ENCODE data around the gene FOXK1.
"Not testable (repeated sequence)": the region's sequence is repeated elsewhere in the genome, so short reads cannot be mapped to it uniquely, and the experiment has no call there.

Gene FOXK1

GRCh38 chr7:4681886-4682620 is at the start of gene FOXK1:
Gene FOXK1 (plus strand): TSS chr7:4682295. CDS start chr7:4682309, 14 bp downstream.
- peak; percentile 69 for DNase-seq (ENCODE audit: low read depth)

GRCh38 chr7:4633012-4633411 is 49.1 kb upstream of the FOXK1 start:
- peak; percentile 53 for DNase-seq (ENCODE audit: low read depth)

- DNase-seq (ENCODE audit: low read depth) = peak; percentile 84
These were observed 47.9 kb upstream of the FOXK1 start for GRCh38 chr7:4634166-4634565.

- DNase-seq (ENCODE audit: low read depth) = no peak
These were observed 43.1 kb upstream of the FOXK1 start for GRCh38 chr7:4638781-4639575.

- DNase-seq (ENCODE audit: low read depth) = no peak
These were observed 40.9 kb upstream of the FOXK1 start for GRCh38 chr7:4641091-4641666.

- DNase-seq (ENCODE audit: low read depth) = peak; percentile 89
These were observed 40.2 kb upstream of the FOXK1 start for GRCh38 chr7:4641667-4642467.

DNA sequence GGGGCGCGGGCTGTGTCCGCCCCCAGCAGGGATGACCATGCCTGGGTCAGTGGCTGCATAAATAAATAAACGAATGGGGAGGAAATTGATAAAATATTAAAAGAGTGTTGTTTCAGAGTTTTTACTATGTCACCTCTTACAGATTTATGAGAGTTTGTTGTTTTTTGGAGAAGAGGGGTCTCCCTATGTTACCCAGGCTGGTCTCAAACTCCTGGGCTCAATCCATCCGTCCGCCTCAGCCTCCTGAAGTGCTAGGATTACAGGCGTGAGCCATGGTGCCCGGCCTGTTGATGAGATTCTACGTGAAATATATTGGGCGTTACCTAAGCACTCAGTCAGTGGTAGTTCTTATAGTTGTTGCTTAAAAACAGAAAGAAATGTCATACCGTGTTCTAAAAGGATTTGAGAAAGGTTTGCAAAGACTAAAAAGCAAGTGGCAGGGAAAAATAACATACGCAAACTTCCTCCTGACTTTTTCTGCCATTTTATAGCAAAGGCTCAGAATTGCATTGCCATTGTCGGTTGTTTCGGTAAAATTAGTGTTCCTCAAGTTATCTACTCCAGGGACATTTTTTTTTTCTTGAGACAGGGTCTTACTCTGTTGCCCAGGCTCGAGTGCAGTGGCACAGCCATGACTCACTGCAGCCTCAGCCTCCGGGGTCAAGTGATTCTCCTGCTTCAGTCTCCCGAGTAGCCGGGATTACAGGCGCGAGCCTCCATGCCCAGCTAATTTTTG is 39.5 kb upstream of the FOXK1 start:
- DNase-seq (ENCODE audit: low read depth) = no peak

- DNase-seq (ENCODE audit: low read depth) = not testable (repeated sequence)
These were observed 39.0 kb upstream of the FOXK1 start for GRCh38 chr7:4643204-4643471.

DNA sequence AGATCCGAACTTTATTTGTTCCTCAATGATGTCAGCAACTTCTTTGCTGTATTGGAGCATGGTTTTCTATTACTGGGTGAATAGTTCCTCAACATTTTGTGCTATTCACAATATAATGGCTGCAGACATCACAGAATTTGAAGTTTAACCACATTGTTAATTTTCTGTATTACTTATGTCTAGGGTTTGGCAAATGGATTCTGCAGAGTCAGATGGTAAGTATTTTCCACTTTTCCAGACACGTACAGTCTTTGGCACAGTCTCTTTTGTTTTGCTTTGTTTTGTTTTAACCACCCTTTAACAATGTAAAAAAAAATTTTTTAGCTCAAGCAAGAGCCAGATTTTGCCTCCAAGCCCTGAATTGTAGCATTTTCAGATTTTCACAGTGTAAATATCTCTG is 36.8 kb upstream of the FOXK1 start:
- no peak for DNase-seq (ENCODE audit: low read depth)

DNA sequence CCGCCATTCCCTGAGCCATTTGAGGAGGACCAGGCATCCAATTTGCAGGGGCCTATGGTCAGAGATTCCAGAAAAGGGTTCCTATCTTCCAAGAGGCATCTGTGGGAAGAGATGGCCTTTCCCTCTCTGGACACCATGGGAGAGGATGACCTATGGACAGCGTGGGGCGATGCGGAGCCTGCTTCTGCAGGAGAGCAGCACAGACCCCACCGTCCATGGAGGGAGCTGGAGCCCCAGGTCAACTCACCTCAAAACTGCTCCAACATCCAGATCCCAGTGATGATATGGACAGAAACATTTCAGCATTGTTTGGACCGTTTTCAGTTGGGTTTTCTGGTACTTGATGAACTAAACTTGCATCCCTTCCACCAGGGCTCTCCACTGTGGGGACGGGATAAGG is 34.0 kb upstream of the FOXK1 start:
- no peak for DNase-seq (ENCODE audit: low read depth)

- peak; percentile 23 for DNase-seq (ENCODE audit: low read depth)
These were observed 31.6 kb upstream of the FOXK1 start for GRCh38 chr7:4650433-4651047.

DNA sequence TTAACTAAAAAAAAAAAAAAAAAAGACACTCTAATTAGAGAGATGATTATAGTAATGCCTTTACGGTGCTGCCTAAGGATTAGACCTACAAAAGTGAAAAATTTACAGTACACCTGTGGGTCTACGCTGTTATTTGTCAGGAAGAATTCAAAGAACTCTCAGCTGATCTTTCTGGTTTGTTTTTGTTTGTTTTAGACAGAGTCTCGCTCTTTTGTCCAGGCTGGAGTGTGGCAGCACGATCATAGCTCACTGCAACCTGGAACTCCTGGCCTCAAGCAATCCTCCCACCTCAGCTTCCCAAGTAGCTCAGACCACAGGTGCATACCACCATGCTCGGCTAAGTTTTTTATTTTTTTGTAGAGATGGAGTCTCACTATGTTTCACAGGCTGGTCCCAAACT is 28.3 kb upstream of the FOXK1 start:
- DNase-seq (ENCODE audit: low read depth) = no peak

GRCh38 chr7:4655311-4655710 is 26.8 kb upstream of the FOXK1 start:
- DNase-seq (ENCODE audit: low read depth) = no peak

- no peak for DNase-seq (ENCODE audit: low read depth)
These were observed 26.2 kb upstream of the FOXK1 start for GRCh38 chr7:4655896-4656295.

DNA sequence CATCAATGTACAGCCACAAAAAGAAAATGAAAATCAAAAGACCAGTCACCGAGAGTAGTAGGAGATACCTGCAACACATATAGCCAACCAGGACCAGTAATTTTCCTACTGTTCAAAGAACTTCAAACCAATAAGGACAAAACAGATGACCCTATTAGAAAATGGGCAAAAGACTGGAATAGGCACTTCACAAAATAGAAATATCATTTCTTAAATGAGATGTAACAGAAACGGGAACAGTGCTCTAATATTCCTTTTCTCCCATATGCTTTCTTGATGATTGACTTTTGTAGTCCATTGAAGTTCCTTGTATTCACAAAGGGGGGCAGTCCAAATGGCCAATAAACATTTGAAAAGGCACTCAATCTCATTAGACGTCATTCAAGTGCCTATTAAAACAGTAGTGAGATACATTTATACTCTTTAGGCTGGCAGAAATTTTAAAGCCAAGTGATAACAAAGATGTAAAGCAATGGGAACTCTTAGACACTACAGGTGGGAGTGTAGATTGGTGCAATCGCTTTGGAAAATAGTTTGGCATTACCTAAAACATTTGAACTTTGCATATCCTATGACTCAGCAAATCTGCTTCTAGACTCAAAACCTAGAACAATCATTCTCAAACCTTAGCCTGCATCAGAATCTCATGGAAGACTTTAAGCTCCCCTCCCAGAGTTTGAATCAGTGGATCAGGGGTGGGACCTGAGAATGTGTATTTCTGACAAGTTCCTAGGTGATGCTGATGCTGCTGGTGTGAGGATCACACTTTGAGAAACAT is 24.3 kb upstream of the FOXK1 start:
- no peak for DNase-seq (ENCODE audit: low read depth)

GRCh38 chr7:4659551-4660286 is 22.4 kb upstream of the FOXK1 start:
- no peak for DNase-seq (ENCODE audit: low read depth)

DNA sequence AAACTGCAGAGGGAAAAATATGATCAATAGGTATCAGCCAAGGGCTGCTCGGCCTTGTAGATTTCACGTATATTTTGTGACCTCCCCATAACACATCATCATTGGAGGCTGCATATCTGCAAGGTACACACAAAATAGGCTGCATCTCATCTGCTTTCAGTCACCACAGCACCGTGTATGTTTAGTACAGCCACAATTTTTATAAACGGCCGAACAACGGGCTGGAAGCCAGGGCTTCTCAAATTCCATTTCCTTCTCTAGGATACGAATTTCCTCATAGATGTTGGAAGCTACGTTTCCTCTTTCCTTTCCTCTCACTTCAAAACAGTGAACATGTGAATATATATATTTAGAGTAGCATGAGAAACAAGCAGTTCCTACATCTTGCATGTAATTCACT is 20.2 kb upstream of the FOXK1 start:
- DNase-seq (ENCODE audit: low read depth) = peak; percentile 49

GRCh38 chr7:4663239-4664018 is 18.7 kb upstream of the FOXK1 start:
- no peak for DNase-seq (ENCODE audit: low read depth)

- peak; percentile 97 for DNase-seq (ENCODE audit: low read depth)
These were observed 16.4 kb upstream of the FOXK1 start for GRCh38 chr7:4665661-4666060.
